Right atrium auricular region (tissue), 2 donors: ENCODE results near the gene CNOT3. TPM values are rescaled to one million over a fixed set of nuclear protein-coding genes. Genes with fewer than 3 reads are reported as not detected.

ENCODE experiments used
- DNase-seq: peaks from one replicate; pipeline ENCODE4 v3.0.0-alpha.2; 2019; ENCODE audit warnings: low spot score
- H3K27ac ChIP-seq, 2 donors: fragments of 200-600 bp; sonication (generic); 1 replicate in 1 of 2; 2 replicates in 1 of 2; pipeline ENCODE4 v1.5.1; 2016 to 2019
- H3K27me3 ChIP-seq, 2 donors: fragments of 200-600 bp; sonication (generic); one replicate each; pipeline versions ENCODE4 v1.5.1 to v1.6.0; 2017 to 2019
- H3K36me3 ChIP-seq: fragments of 200-600 bp; sonication (generic); one replicate; pipeline ENCODE4 v1.5.1; 2016
- H3K4me1 ChIP-seq, 2 donors: fragments of 200-600 bp; sonication (generic); one replicate each; pipeline versions ENCODE4 v1.5.1 to v1.6.0; 2017 to 2019
- H3K4me3 ChIP-seq, 2 donors: fragments of 200-600 bp; sonication (generic); 1 replicate in 1 of 2; 2 replicates in 1 of 2; pipeline ENCODE4 v1.5.1; 2017 to 2019; ENCODE audit warnings: mild to moderate bottlenecking in 1 of 2, moderate library complexity in 1 of 2
- H3K9me3 ChIP-seq, 2 donors: fragments of 200-600 bp; sonication (generic); one replicate each; pipeline ENCODE4 v1.5.1; 2019
- total RNA-seq, 2 donors: library from RNA; depleted of rRNA; stranded (reverse); fragments of >200 nt; gene quantifications; one replicate each; pipeline ENCODE4 v1.1.0, GENCODE V29; 2016
- TF ChIP-seq, protein P1 (sequence below), 2 donors: fragments of 200-600 bp; sonication (generic); IDR thresholded peaks; one replicate each; pipeline ENCODE4 v1.5.1; 2019; ENCODE audit warnings: antibody characterized with exemption in 2 of 2

CNOT3 gene
- total RNA-seq, 2 donors from 2014 or later: 12.0 to 16.9 TPM

DNA sequence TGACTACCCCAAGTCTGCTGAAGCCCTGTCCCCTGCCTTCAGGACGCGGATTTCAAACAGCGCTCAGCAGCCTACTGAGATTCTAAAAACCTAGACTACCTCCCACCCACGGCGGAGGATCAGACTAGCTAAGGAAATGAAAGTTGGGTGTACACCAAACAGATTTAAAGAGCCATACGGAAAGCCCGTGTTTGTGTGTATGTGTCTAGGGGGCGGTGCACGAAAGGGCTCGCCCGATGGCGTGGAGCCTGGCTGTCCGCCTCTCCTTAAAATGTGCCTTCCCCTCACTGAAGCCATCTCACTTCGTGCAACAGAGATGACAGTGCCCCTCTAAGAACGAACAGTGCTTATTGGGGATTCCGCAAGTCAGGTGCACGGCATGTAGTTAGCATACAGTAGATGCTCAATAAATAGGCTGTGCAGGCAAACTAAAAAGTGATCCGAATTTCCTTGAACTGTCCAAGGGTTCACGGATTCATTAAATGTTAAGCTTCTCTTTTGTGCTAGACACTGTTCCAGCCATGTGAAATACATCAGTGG is 21.3 kb downstream of the CNOT3 start:
- Histone ChIP-seq H3K4me3 (peak overlapping the region; percentile 65 to 79), H3K36me3 (peaks cover 43% of the 10 kb centered on the region), H3K9me3 (no peaks in the 10 kb centered on the region), H3K27me3 (no peaks in the 10 kb centered on the region), H3K27ac (peak overlapping the region; percentile 96), H3K4me1 (peaks cover 0 to 41% of the 10 kb centered on the region in 2 donors)
- TF ChIP-seq, protein P1, sequence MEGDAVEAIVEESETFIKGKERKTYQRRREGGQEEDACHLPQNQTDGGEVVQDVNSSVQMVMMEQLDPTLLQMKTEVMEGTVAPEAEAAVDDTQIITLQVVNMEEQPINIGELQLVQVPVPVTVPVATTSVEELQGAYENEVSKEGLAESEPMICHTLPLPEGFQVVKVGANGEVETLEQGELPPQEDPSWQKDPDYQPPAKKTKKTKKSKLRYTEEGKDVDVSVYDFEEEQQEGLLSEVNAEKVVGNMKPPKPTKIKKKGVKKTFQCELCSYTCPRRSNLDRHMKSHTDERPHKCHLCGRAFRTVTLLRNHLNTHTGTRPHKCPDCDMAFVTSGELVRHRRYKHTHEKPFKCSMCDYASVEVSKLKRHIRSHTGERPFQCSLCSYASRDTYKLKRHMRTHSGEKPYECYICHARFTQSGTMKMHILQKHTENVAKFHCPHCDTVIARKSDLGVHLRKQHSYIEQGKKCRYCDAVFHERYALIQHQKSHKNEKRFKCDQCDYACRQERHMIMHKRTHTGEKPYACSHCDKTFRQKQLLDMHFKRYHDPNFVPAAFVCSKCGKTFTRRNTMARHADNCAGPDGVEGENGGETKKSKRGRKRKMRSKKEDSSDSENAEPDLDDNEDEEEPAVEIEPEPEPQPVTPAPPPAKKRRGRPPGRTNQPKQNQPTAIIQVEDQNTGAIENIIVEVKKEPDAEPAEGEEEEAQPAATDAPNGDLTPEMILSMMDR (IDR thresholded peaks at IDR 0.05): no peak
- DNase-seq: no peak

DNA sequence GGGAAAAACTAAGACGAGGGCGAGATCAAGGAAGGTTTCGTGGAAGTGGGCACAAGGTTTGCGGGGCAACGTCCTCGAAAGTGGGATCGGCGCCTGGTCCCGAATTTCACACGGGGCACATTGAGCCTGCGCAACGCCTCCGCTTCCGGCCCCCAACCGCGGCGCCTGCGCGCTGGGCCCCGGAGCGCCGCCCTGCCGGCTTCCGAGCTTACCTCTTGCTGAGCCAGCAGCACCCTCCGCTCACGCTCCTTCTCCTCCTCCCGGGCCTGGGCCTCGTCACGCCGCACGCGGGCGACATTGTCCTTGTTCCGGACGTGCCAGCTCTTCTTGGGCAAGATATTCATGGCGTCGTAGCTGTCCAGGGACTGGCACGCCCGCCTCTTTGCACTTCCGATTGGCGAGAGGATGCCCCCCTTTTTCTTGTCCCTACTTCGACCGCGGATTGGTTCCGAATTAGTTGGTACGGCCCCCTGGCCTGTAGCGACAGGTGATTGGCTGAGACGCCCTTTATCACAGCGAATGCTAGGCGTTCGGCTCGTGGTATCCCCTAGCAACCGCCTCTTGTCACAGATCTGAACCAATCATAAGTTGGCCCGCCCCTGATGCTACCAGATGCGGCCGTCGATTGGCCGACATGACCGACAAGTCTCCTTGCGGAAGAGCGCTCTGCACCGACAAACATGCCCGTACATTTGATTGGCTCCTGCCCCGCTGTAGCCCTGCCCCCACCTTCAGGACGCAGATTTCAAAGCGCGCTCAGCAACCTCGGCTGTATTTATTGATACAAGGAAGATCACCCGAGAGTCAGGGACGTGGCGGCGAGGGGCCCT is 22.0 kb downstream of the CNOT3 start, which contains the start of gene LENG1:
Gene LENG1 (minus strand): TSS at position 370 of the 830 bp plus-strand sequence. CDS start 26 bp downstream, at position 344.
- Histone ChIP-seq H3K4me1 (peaks cover 0 to 45% of the 10 kb centered on the region in 2 donors), H3K4me3 (peak within 1 kb of the TSS; percentile 65 to 79), H3K27me3 (no peaks in the 10 kb centered on the region), H3K27ac (peak within 1 kb of the TSS; percentile 96), H3K9me3 (no peaks in the 10 kb centered on the region), H3K36me3 (peaks cover 36% of the 10 kb centered on the region)
- DNase-seq: peak; percentile 100
- TF ChIP-seq, protein P1 (IDR thresholded peaks at IDR 0.05): peak in 1 of 2 donors; percentile 64

DNA sequence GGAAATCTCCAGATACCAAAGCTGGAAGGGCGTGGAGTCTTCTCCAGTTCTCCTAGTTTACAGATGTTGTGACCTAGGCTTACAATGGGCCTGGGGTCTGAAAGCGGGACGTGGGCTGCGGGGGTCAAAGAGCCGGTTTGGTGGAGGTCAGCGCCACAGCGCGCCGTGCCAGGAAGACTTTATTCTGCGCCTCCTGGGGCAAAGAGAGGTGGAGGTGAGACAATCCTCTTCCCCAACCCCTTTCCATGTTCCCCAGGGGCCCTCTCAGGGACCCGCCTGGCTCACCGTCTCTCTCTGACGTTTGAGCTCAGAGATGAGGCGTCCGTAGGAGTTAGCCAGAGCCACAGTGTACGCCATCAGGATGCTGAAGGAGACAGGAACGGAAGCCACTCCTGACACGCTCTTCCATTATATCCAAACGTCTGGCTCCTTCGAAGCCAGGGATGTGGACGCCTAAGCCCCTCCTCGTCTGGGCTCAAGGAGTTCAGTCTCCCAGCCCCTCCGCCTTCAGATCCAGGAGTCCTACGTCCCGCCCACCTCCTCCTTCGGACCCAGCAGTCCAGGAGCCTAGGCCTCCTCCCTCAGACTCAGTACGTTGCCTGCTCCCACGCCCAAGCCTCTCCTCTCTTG is 22.7 kb downstream of the CNOT3 start:
- Histone ChIP-seq H3K9me3 (no peaks in the 10 kb centered on the region), H3K36me3 (peaks cover 29% of the 10 kb centered on the region), H3K27ac (peak overlapping the region; percentile 77 to 86), H3K4me1 (peaks cover 0 to 49% of the 10 kb centered on the region in 2 donors), H3K27me3 (no peaks in the 10 kb centered on the region), H3K4me3 (peak overlapping the region; percentile 49 to 79)
- no peak for DNase-seq
- TF ChIP-seq, protein P1 (IDR thresholded peaks at IDR 0.05): no peak

DNA sequence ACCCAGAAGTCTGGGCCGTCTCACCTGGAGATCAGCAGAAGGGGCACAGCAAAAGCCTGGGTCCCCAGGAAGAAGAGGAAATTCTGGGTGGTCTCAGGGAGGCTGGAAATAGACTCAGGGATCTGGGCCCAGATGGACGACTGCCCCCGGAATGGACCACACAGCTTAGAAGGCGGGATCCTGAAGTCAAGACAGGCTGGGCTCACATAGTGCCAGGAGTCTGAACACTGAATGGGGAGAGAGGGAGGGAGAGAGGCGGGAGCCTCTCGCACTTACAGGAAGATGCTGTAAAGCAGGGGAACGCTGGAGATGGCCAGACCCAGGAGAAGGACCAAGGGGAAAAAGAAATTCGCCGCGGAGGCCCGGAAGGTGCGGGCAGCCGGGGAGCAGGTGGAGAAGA is 23.3 kb downstream of the CNOT3 start:
- Histone ChIP-seq H3K27ac (peak overlapping the region; percentile 77 to 86), H3K4me3 (peak overlapping the region in 1 of 2 donors; percentile 79), H3K27me3 (no peaks in the 10 kb centered on the region), H3K4me1 (peaks cover 0 to 49% of the 10 kb centered on the region in 2 donors), H3K9me3 (no peaks in the 10 kb centered on the region), H3K36me3 (peaks cover 23% of the 10 kb centered on the region)
- TF ChIP-seq, protein P1 (IDR thresholded peaks at IDR 0.05): no peak
- no peak for DNase-seq

DNA sequence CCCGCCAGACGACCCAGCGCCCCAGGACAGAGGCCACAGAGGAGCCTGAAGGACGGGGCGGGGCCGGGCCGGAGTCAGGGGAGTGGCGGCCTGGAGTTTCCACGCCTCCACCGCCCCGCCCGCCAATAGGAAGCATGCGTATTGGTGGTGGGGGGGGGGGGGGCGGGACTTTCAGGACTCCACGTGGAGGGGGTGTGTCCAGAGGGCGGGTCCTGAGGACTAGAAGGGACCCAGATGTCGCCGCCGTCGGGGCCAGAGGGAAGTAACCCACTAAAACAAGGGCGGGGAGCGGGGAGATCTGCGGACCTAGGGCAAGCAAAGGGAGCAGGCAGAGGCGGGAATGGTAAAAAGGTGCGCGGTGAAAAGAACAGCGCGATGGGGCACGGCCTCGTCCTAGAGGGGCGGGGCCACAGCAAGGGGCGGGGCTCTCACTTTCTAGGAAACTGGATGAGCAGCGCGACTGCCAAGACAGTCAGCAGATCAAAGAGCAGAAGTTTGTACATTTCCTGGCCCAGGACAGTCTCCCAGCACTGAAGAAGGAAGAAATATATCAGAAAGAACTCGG is 24.8 kb downstream of the CNOT3 start:
- Histone ChIP-seq H3K36me3 (peaks cover 9% of the 10 kb centered on the region), H3K27ac (peak overlapping the region in 1 of 2 donors; percentile 31), H3K9me3 (no peaks in the 10 kb centered on the region), H3K4me1 (peaks cover 0 to 49% of the 10 kb centered on the region in 2 donors), H3K27me3 (no peaks in the 10 kb centered on the region), H3K4me3 (peak overlapping the region; percentile 18 to 51)
- TF ChIP-seq, protein P1 (IDR thresholded peaks at IDR 0.05): no peak
- DNase-seq: peak; percentile 83
